ENCODE results near the gene MARCKS.

GRCh38 chr6:113854531-113855499, 2.3 kb upstream of the MARCKS start:
- TF ChIP-seq EZH2 (IDR thresholded peaks at IDR 0.05; ENCODE audit: borderline replicate concordance, low read depth, low read length, severe bottlenecking) (no peak), CTCF (IDR thresholded peaks at IDR 0.05; ENCODE audit: borderline replicate concordance, extremely low read depth, low read length, poor library complexity, severe bottlenecking) (no peak)

Measured in DND-41 (cell line).